B cell (primary cell): ENCODE data around the gene FGFRL1. TPM values are rescaled to one million over a fixed set of nuclear protein-coding genes. Genes with fewer than 3 reads are reported as not detected.
A peak's percentile ranks its signal among the peaks of the same experiment; 100 is the strongest.

Experiments
- ATAC-seq: fragments of 200-7000 bp; cut with Tn5 transposase; one replicate; pipeline ENCODE4 v1.10.0; 2021; ENCODE audit warnings: low read depth, mild to moderate bottlenecking, moderate number of reproducible peaks, moderate library complexity
- CTCF ChIA-PET: fragments of 350-600 bp; sonication (Branson Sonifier 250); formaldehyde crosslinking; loops from one replicate; lab custom pipeline; 2021; ENCODE audit warnings: antibody characterized with exemption, inconsistent platforms; lab: Charles Lee
- POLR2A ChIA-PET: fragments of 350-600 bp; sonication (Branson Sonifier 250); formaldehyde crosslinking; loops from one replicate; lab custom pipeline; 2021; ENCODE audit warnings: antibody characterized with exemption; lab: Charles Lee
- DNase-seq: peaks from one replicate; pipeline ENCODE4 v3.0.0; 2013
- H2AFZ ChIP-seq: 2 replicates; pipeline ENCODE4 v1.6.1; 2012; ENCODE audit warnings: mild to moderate bottlenecking, low read depth, low read length; ENCODE audit not compliant: insufficient read depth, poor library complexity, severe bottlenecking
- H3K27ac ChIP-seq, 2 donors: 1 replicate in 1 of 2; 2 replicates in 1 of 2; pipeline ENCODE4 v1.5.1; 2012 to 2013; ENCODE audit warnings: low read length in 2 of 2, mild to moderate bottlenecking in 2 of 2, moderate library complexity in 1 of 2
- H3K27me3 ChIP-seq, 4 experiments: fragments of 200-600 bp in 1 of 4; sonication (generic) in 1 of 4; replicated peaks in 1 of 4; 1 replicate in 2 of 4; 2 replicates in 2 of 4; pipeline versions ENCODE4 v1.6.1 to v1.7.0; 2013 to 2016; ENCODE audit warnings: low read length in 3 of 4, mild to moderate bottlenecking in 2 of 4, mixed read lengths in 1 of 4, moderate library complexity in 1 of 4; ENCODE audit not compliant: insufficient read depth in 4 of 4, control insufficient read depth in 3 of 4; ENCODE audit errors: control extremely low read depth in 1 of 4
- H3K36me3 ChIP-seq, 2 experiments: replicated peaks in 1 of 2; 1 replicate in 1 of 2; 2 replicates in 1 of 2; pipeline versions ENCODE4 v1.6.1 to v1.7.1; 2013; ENCODE audit warnings: low read length in 1 of 2; ENCODE audit not compliant: insufficient read depth in 2 of 2, control insufficient read depth in 1 of 2; ENCODE audit errors: control extremely low read depth in 1 of 2, extremely low read depth in 1 of 2
- H3K4me1 ChIP-seq, 2 donors: fragments of 200-600 bp in 1 of 2; sonication (generic) in 1 of 2; 1 replicate in 1 of 2; 2 replicates in 1 of 2; pipeline versions ENCODE4 v1.5.1 to v1.6.1; 2013 to 2017; ENCODE audit warnings: low read length in 2 of 2; ENCODE audit not compliant: control insufficient read depth in 2 of 2, insufficient read depth in 2 of 2
- H3K4me2 ChIP-seq: replicated peaks from 2 replicates; pipeline ENCODE3; 2012; ENCODE audit warnings: mild to moderate bottlenecking, low read depth, low read length; ENCODE audit not compliant: poor library complexity, severe bottlenecking
- H3K4me3 ChIP-seq, 5 experiments: fragments of 200-600 bp in 1 of 5; sonication (generic) in 1 of 5; 1 replicate in 3 of 5; 2 replicates in 2 of 5; pipeline versions ENCODE4 v1.5.1 to v1.7.0; 2011 to 2016; ENCODE audit warnings: low read length in 4 of 5, mild to moderate bottlenecking in 4 of 5, low read depth in 2 of 5, control low read depth in 1 of 5, moderate library complexity in 1 of 5; ENCODE audit not compliant: insufficient read depth in 1 of 5; ENCODE audit errors: control extremely low read depth in 1 of 5, extremely low read depth in 1 of 5
- H3K79me2 ChIP-seq: fragments of 200-600 bp; sonication (generic); one replicate; pipeline ENCODE4 v1.6.0; 2016; ENCODE audit warnings: low read length; ENCODE audit not compliant: control insufficient read depth, insufficient read depth
- H3K9ac ChIP-seq: fragments of 200-600 bp; sonication (generic); 2 replicates; pipeline ENCODE4 v1.6.1; 2017; ENCODE audit warnings: mild to moderate bottlenecking, low read length, moderate library complexity
- H3K9me3 ChIP-seq, 3 donors: one replicate each; pipeline versions ENCODE4 v1.6.1 to v1.7.1; 2013; ENCODE audit warnings: low read length in 2 of 3; ENCODE audit not compliant: control insufficient read depth in 2 of 3, insufficient read depth in 1 of 3; ENCODE audit errors: control extremely low read depth in 1 of 3
- H4K20me1 ChIP-seq: 2 replicates; pipeline ENCODE4 v1.6.0; 2012; ENCODE audit warnings: mild to moderate bottlenecking, low read length; ENCODE audit not compliant: insufficient read depth, control insufficient read depth, poor library complexity, severe bottlenecking
- H3K27ac Mint-ChIP-seq: one replicate; pipeline ENCODE4 v1.8.0; 2021; ENCODE audit warnings: mixed read lengths
- H3K27me3 Mint-ChIP-seq: one replicate; pipeline ENCODE4 v1.8.0; 2021; ENCODE audit warnings: mixed read lengths
- H3K4me1 Mint-ChIP-seq: one replicate; pipeline ENCODE4 v1.8.0; 2021; ENCODE audit warnings: mixed read lengths
- H3K4me3 Mint-ChIP-seq: one replicate; pipeline ENCODE4 v1.8.0; 2021; ENCODE audit warnings: mixed read lengths
- H3K9me3 Mint-ChIP-seq: one replicate; pipeline ENCODE4 v1.8.0; 2022; ENCODE audit warnings: mixed read lengths; ENCODE audit not compliant: insufficient read depth
- EZH2 ChIP-seq: IDR thresholded peaks from 2 replicates; pipeline ENCODE4 v1.6.1; 2012; ENCODE audit warnings: borderline replicate concordance, low read depth, mild to moderate bottlenecking, moderate library complexity, low read length; ENCODE audit not compliant: insufficient read depth, poor library complexity, severe bottlenecking
- WGBS: methylation state at CpG from one replicate; pipeline ENCODE4 v1.1.5; 2013; ENCODE audit warnings: missing lambda C conversion rate; ENCODE audit not compliant: insufficient coverage; 5-methylcytosine and 5-hydroxymethylcytosine counted together
- intact Hi-C: fragments of 100-400 bp; cut with micrococcal nuclease; formaldehyde crosslinking; loops from one replicate; pipeline ENCODE4 v1.10.0; 2022
- polyA plus RNA-seq: library from polyadenylated mRNA; depleted of rRNA; stranded (reverse); fragments of >200 nt; gene quantifications from 2 replicates; pipeline ENCODE4 v1.2.3, GENCODE V29; 2012
- total RNA-seq, 2 donors: library from RNA; stranded (reverse); fragments of 120-200 nt in 1 of 2; gene quantifications; 1 replicate in 1 of 2; 2 replicates in 1 of 2; pipeline versions ENCODE4 v1.2.3 to v1.2.4, GENCODE V29; 2013 to 2022
- TF ChIP-seq, protein P1 (sequence below): fragments of 200-600 bp; IDR thresholded peaks from one replicate; pipeline ENCODE4 v1.8.0; 2022; ENCODE audit warnings: antibody characterized with exemption, mild to moderate bottlenecking

FGFRL1 gene
- total and polyA plus RNA-seq, 2 donors (not counting 1 experiment from before 2014, with no cell fraction given): 24.1 to 28.9 TPM

DNA sequence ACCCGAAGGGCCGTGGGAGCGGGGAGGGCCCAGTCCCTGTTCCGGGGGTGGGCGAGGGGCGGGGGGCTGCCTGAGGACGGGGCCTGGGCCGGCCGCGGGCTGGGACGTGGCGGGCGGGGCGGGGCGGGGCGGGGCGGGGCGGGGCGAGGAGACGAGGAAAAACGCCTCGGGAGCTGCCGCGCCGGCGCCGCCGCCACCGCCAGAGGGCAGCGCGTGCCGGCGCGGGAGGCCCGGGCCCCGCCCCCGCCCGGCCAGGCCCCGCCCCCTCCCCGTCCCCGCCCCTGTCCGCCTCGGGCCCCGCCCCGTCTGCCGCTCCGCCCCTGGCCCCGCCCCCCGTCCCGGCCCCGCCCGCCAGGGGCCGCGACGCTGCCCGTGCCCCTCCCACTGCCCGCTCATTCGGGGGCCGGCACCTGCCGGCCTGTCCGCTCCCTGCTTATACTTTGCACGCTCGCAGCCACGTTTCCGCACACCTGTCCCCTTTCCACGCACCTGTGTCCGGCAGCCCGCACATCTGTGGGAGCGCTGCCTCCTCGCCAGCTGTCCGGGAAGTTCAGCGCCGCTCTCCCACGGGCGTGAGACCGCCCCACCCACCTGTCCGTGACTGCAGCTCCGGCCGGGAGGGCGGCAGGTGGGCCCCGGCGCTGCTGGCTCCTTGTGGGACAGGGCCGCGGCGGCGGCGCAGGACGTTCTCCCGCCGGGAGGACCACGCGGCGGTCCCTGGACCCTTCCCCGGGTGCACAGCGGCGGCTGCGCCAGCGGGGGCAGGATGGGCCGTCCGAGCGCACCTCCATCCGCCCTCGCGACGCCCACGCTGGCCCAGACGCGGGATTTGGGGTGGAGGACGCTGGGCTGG lies 1.7 kb upstream of the FGFRL1 start:
- H3K27ac ChIP-seq: peak overlapping the region; percentile 38 to 41
- DNase-seq (peak; percentile 87), ATAC-seq (peak; percentile 70)
- peak overlapping the region in 4 of 5 experiments; percentile 63 to 77 (median 72) for H3K4me3 ChIP-seq
- peak overlapping the region; percentile 100 for H3K4me2 ChIP-seq
- WGBS: under 1% methylated on average over 86 of the region's 109 CpGs
- ChIA-PET POLR2A (interaction anchor here (1.0 to 2.0 kb wide), 2 partner anchors 12 to 23 kb away, joined by 4 to 13 read pairs; partner anchors contain the start of gene IDUA), CTCF (interaction anchor here (0.6 to 1.6 kb wide), 4 partner anchors 63 to 859 kb away, joined by 3 to 5 read pairs (median 4); no protein-coding TSS in a partner anchor)
- Mint-ChIP-seq H3K27me3 (peaks cover 34% of the 10 kb centered on the region), H3K4me3 (peak overlapping the region; percentile 91), H3K9me3 (peaks cover 3% of the 10 kb centered on the region), H3K4me1 (peaks cover 20% of the 10 kb centered on the region), H3K27ac (peak overlapping the region; percentile 88)
- H3K9ac ChIP-seq: peak overlapping the region; percentile 83
- H3K79me2 ChIP-seq: no peaks in the 10 kb centered on the region
- peaks cover 0 to 34% (median 15%) of the 10 kb centered on the region in 4 experiments for H3K27me3 ChIP-seq
- peaks cover 24 to 30% of the 10 kb centered on the region in 2 donors for H3K4me1 ChIP-seq
- TF ChIP-seq, protein P1, sequence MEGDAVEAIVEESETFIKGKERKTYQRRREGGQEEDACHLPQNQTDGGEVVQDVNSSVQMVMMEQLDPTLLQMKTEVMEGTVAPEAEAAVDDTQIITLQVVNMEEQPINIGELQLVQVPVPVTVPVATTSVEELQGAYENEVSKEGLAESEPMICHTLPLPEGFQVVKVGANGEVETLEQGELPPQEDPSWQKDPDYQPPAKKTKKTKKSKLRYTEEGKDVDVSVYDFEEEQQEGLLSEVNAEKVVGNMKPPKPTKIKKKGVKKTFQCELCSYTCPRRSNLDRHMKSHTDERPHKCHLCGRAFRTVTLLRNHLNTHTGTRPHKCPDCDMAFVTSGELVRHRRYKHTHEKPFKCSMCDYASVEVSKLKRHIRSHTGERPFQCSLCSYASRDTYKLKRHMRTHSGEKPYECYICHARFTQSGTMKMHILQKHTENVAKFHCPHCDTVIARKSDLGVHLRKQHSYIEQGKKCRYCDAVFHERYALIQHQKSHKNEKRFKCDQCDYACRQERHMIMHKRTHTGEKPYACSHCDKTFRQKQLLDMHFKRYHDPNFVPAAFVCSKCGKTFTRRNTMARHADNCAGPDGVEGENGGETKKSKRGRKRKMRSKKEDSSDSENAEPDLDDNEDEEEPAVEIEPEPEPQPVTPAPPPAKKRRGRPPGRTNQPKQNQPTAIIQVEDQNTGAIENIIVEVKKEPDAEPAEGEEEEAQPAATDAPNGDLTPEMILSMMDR: peak; percentile 18
- no peak for TF ChIP-seq EZH2
- H4K20me1 ChIP-seq: no peaks in the 10 kb centered on the region
- H2AFZ ChIP-seq: peak overlapping the region; percentile 92
- no peaks in the 10 kb centered on the region for H3K36me3 ChIP-seq
- intact Hi-C loops: loop anchor here (1.0 to 5.0 kb wide), 6 partner anchors 23 to 573 kb away; partner anchors contain the start of genes DGKQ, IDUA and UVSSA
- peaks cover 0 to 9% (median 0%) of the 10 kb centered on the region in 3 donors for H3K9me3 ChIP-seq
